ENCODE data around the gene CCSAP. TPM values are rescaled to one million over a fixed set of nuclear protein-coding genes. Genes with fewer than 3 reads are reported as not detected.

CCSAP gene
- total RNA-seq, 2 donors from 2014 or later = 29.0 to 33.1 TPM

- Mint-ChIP-seq H3K4me1 (peaks cover 29% of the 10 kb centered on the region), H3K27me3 (no peaks in the 10 kb centered on the region), H3K36me3 (ENCODE audit: low read depth) (peaks cover 4% of the 10 kb centered on the region), H3K4me3 (peak overlapping the region; percentile 96), H3K27ac (peak overlapping the region; percentile 93)
- H3K9me3 ChIP-seq (ENCODE audit: control insufficient read depth, low read length, poor library complexity, severe bottlenecking) = no peaks in the 10 kb centered on the region
- ATAC-seq = no peak
- DNase-seq = no peak
These were observed 70.4 kb downstream of the CCSAP start for GRCh38 chr1:229272164-229273158.

DNA sequence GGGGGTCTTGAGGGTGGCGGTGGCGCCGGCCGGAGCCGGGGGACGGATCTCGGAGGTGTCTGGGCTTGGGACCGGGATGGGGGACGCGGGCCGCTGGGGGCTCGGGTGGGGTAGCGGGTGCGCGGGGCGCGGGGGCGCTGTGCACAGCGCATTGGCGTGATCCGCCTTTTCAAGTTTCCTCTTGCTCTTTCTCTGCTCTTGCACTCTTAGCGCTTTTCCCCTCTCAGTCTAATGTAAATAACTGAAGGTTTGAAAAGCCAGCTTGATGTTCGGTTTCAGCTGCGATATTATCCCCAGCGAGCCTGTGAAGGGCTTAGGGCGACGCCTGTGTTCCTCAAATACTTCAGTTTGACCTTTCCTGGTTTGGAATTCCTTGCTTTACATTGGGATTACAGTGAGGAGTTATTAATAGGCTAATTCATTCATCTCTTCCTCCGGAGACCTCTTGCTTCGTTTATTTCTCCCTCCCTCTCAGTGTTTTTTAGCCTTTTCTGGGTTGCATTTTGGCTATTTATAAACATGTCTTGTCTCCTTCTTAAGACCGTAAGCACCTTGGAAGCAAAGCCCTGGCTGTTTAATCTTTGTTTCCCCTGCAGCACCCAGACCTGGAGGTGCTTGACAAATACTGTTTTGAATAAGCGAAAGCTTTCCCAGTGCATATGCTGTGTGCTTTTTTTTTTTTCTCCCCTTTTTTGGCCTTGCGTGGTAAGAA lies 71.2 kb downstream of the CCSAP start:
- Mint-ChIP-seq H3K4me1 (peaks cover 29% of the 10 kb centered on the region), H3K36me3 (ENCODE audit: low read depth) (peaks cover 4% of the 10 kb centered on the region), H3K27ac (peak overlapping the region; percentile 93), H3K4me3 (peak overlapping the region; percentile 96), H3K27me3 (no peaks in the 10 kb centered on the region)
- peak; percentile 74 for ATAC-seq
- H3K9me3 ChIP-seq (ENCODE audit: control insufficient read depth, low read length, poor library complexity, severe bottlenecking) = no peaks in the 10 kb centered on the region
- DNase-seq = peak in 2 of 3 donors; percentile 21 to 31

Other genes starting within 250 kb of the CCSAP start
- 10 to 100 TPM; 34.3 to 47.2 TPM for gene RAB4A, start 71.9 kb downstream of the CCSAP start, total RNA-seq
- gene ACTA1, start 91.0 kb upstream of the CCSAP start, total RNA-seq = not detected
- gene NUP133, start 165.3 kb upstream of the CCSAP start, total RNA-seq = 10 to 100 TPM; 26.0 to 35.9 TPM
- 10 to 100 TPM; 12.9 to 19.2 TPM for gene ABCB10, start 215.7 kb upstream of the CCSAP start, total RNA-seq